Stimulated activated CD8-positive, alpha-beta memory T cell treated with anti-CD3 and anti-CD28 coated beads, Interleukin-7, amount 100 ng/mL, for 4 hours (primary cell): ENCODE measurements around the gene IRAG1.

ENCODE experiments used
- DNase-seq, 2 donors: peaks; one replicate each; pipeline ENCODE4 v3.0.0-alpha.2; 2020; ENCODE audit warnings: low read depth in 2 of 2

IRAG1 gene

GRCh38 chr11:10648871-10649270 is 44.7 kb downstream of the IRAG1 start:
- no peak for DNase-seq

- no peak for DNase-seq
Measured at GRCh38 chr11:10646681-10647355, 46.7 kb downstream of the IRAG1 start.

GRCh38 chr11:10646005-10646404 is 47.5 kb downstream of the IRAG1 start:
- no peak for DNase-seq

GRCh38 chr11:10645212-10645795 is 48.3 kb downstream of the IRAG1 start:
- no peak for DNase-seq
